Gastroesophageal sphincter (tissue), 3 donors: ENCODE results near the gene CEP152.

Source experiments
- CTCF ChIP-seq, 4 experiments: fragments of 200-600 bp in 2 of 4; fragments of 450-650 bp in 2 of 4; sonication (generic) in 1 of 4; IDR thresholded peaks; one replicate each; pipeline ENCODE4 v1.5.1; 2017 to 2019; ENCODE audit warnings: antibody characterized with exemption in 4 of 4, mild to moderate bottlenecking in 2 of 4, moderate library complexity in 2 of 4
- POLR2A ChIP-seq, 2 donors: fragments of 450-650 bp; IDR thresholded peaks; one replicate each; pipeline ENCODE4 v1.6.1; 2017; ENCODE audit warnings: antibody characterized with exemption in 2 of 2, mild to moderate bottlenecking in 2 of 2, moderate library complexity in 1 of 2

GRCh38 chr15:48761393-48762158 lies 49.3 kb downstream of the CEP152 start:
- TF ChIP-seq CTCF (IDR thresholded peaks at IDR 0.05) = no peak
- TF ChIP-seq POLR2A (IDR thresholded peaks at IDR 0.05) = no peak
